MM.1S (cell line): ENCODE measurements around the gene GXYLT1.

Source experiments
- EZH2phosphoT487 ChIP-seq: fragments of 300-600 bp; sonication (generic); IDR thresholded peaks from 2 replicates; pipeline ENCODE4 v1.6.1; 2018; ENCODE audit warnings: antibody characterized with exemption, low read length
- TF ChIP-seq, protein P1 (sequence below): fragments of 300-600 bp; sonication (generic); IDR thresholded peaks from 2 replicates; pipeline ENCODE4 v1.5.1; 2016; ENCODE audit warnings: antibody characterized with exemption, low read length, mixed read lengths

GRCh38 chr12:42145197-42145549 is 499 bp upstream of the GXYLT1 start:
- TF ChIP-seq, protein P1, sequence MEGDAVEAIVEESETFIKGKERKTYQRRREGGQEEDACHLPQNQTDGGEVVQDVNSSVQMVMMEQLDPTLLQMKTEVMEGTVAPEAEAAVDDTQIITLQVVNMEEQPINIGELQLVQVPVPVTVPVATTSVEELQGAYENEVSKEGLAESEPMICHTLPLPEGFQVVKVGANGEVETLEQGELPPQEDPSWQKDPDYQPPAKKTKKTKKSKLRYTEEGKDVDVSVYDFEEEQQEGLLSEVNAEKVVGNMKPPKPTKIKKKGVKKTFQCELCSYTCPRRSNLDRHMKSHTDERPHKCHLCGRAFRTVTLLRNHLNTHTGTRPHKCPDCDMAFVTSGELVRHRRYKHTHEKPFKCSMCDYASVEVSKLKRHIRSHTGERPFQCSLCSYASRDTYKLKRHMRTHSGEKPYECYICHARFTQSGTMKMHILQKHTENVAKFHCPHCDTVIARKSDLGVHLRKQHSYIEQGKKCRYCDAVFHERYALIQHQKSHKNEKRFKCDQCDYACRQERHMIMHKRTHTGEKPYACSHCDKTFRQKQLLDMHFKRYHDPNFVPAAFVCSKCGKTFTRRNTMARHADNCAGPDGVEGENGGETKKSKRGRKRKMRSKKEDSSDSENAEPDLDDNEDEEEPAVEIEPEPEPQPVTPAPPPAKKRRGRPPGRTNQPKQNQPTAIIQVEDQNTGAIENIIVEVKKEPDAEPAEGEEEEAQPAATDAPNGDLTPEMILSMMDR: no peak
- TF ChIP-seq EZH2phosphoT487: no peak
